Chondrocyte (in vitro differentiated cells): Measurements from ENCODE around the gene RNF32. TPM values are rescaled to one million over a fixed set of nuclear protein-coding genes. Genes with fewer than 3 reads are reported as not detected.
"Not testable (repeated sequence)": the region's sequence is repeated elsewhere in the genome, so short reads cannot be mapped to it uniquely, and the experiment has no call there.

Experiments used
- DNase-seq: peaks from one replicate; pipeline ENCODE4 v3.0.0; 2021; ENCODE audit warnings: mixed read lengths, low spot score
- H3K27ac Mint-ChIP-seq: one replicate; pipeline ENCODE4 v1.8.0; 2021; ENCODE audit warnings: mild to moderate bottlenecking, moderate library complexity, mixed read lengths; ENCODE audit not compliant: unreplicated experiment
- H3K27me3 Mint-ChIP-seq: 2 replicates; pipeline ENCODE4 v1.8.0; 2021; ENCODE audit warnings: low read depth, mixed read lengths
- H3K36me3 Mint-ChIP-seq: 2 replicates; pipeline ENCODE4 v1.8.0; 2021; ENCODE audit warnings: low read depth, mixed read lengths
- H3K4me1 Mint-ChIP-seq: 2 replicates; pipeline ENCODE4 v1.8.0; 2021; ENCODE audit warnings: low read depth, mild to moderate bottlenecking, mixed read lengths
- H3K4me3 Mint-ChIP-seq: one replicate; pipeline ENCODE4 v1.8.0; 2021; ENCODE audit warnings: mild to moderate bottlenecking, moderate library complexity, mixed read lengths; ENCODE audit not compliant: unreplicated experiment
- H3K9me3 Mint-ChIP-seq: 2 replicates; pipeline ENCODE4 v1.8.0; 2021; ENCODE audit warnings: low read depth, mixed read lengths
- CTCF ChIP-seq: fragments of 200-600 bp; sonication (generic); IDR thresholded peaks from 2 replicates; pipeline ENCODE4 v1.5.0; 2021; ENCODE audit warnings: antibody characterized with exemption, mild to moderate bottlenecking, moderate library complexity
- total RNA-seq: library from RNA; stranded (reverse); gene quantifications from 3 replicates; pipeline ENCODE4 v1.2.1, GENCODE V29; 2021

Gene RNF32
- total RNA-seq, 1 donor from 2014 or later: 0.52 TPM

- H3K9me3 Mint-ChIP-seq: peaks cover 16% of the 10 kb centered on the region
- peaks cover 7% of the 10 kb centered on the region for H3K36me3 Mint-ChIP-seq
- no peak overlapping the region for H3K4me3 Mint-ChIP-seq
- H3K27ac Mint-ChIP-seq: no peak overlapping the region
- H3K4me1 Mint-ChIP-seq: no peaks in the 10 kb centered on the region
- no peak for DNase-seq
- TF ChIP-seq CTCF: no peak
- no peaks in the 10 kb centered on the region for H3K27me3 Mint-ChIP-seq
Observed at GRCh38 chr7:156691764-156692163, 51.2 kb downstream of the RNF32 start.

GRCh38 chr7:156692849-156693248 is 52.3 kb downstream of the RNF32 start:
- DNase-seq: no peak
- H3K36me3 Mint-ChIP-seq: peaks cover 15% of the 10 kb centered on the region
- H3K4me3 Mint-ChIP-seq: no peak overlapping the region
- H3K9me3 Mint-ChIP-seq: peaks cover 25% of the 10 kb centered on the region
- H3K27ac Mint-ChIP-seq: no peak overlapping the region
- H3K4me1 Mint-ChIP-seq: no peaks in the 10 kb centered on the region
- TF ChIP-seq CTCF: no peak
- H3K27me3 Mint-ChIP-seq: no peaks in the 10 kb centered on the region

- H3K4me1 Mint-ChIP-seq: no peaks in the 10 kb centered on the region
- peaks cover 17% of the 10 kb centered on the region for H3K36me3 Mint-ChIP-seq
- no peak overlapping the region for H3K4me3 Mint-ChIP-seq
- H3K27me3 Mint-ChIP-seq: no peaks in the 10 kb centered on the region
- DNase-seq: no peak
- peaks cover 28% of the 10 kb centered on the region for H3K9me3 Mint-ChIP-seq
- H3K27ac Mint-ChIP-seq: no peak overlapping the region
- no peak for TF ChIP-seq CTCF
Observed at GRCh38 chr7:156693627-156694026, 53.1 kb downstream of the RNF32 start.

GRCh38 chr7:156697283-156697682 is 56.7 kb downstream of the RNF32 start:
- H3K9me3 Mint-ChIP-seq: peaks cover 28% of the 10 kb centered on the region
- H3K27me3 Mint-ChIP-seq, H3K4me3 Mint-ChIP-seq, H3K4me1 Mint-ChIP-seq, H3K27ac Mint-ChIP-seq, DNase-seq: not testable (repeated sequence)
- H3K36me3 Mint-ChIP-seq: peaks cover 24% of the 10 kb centered on the region

- H3K4me3 Mint-ChIP-seq, H3K27ac Mint-ChIP-seq, H3K27me3 Mint-ChIP-seq, DNase-seq: not testable (repeated sequence)
- peaks cover 24% of the 10 kb centered on the region for H3K36me3 Mint-ChIP-seq
- H3K4me1 Mint-ChIP-seq: peaks cover 12% of the 10 kb centered on the region
- peaks cover 24% of the 10 kb centered on the region for H3K9me3 Mint-ChIP-seq
Observed at GRCh38 chr7:156698512-156698911, 57.9 kb downstream of the RNF32 start.

- not testable (repeated sequence) for DNase-seq
Observed at GRCh38 chr7:156701787-156702186, 61.2 kb downstream of the RNF32 start.

GRCh38 chr7:156702399-156702798 is 61.8 kb downstream of the RNF32 start:
- peaks cover 16% of the 10 kb centered on the region for H3K4me1 Mint-ChIP-seq
- H3K27ac Mint-ChIP-seq: no peak overlapping the region
- TF ChIP-seq CTCF: no peak
- peaks cover 15% of the 10 kb centered on the region for H3K36me3 Mint-ChIP-seq
- no peaks in the 10 kb centered on the region for H3K27me3 Mint-ChIP-seq
- H3K4me3 Mint-ChIP-seq: no peak overlapping the region
- DNase-seq: no peak
- H3K9me3 Mint-ChIP-seq: peaks cover 10% of the 10 kb centered on the region

More at GRCh38 chr7:156701787-156702186, 61.2 kb downstream of the RNF32 start:
- peaks cover 14% of the 10 kb centered on the region for H3K9me3 Mint-ChIP-seq
- H3K36me3 Mint-ChIP-seq: peaks cover 17% of the 10 kb centered on the region
- not testable (repeated sequence) for H3K27me3 Mint-ChIP-seq, H3K4me3 Mint-ChIP-seq, H3K27ac Mint-ChIP-seq
- peaks cover 16% of the 10 kb centered on the region for H3K4me1 Mint-ChIP-seq
